SW480 (cell line): ENCODE results near the gene TIMM44.
A peak's percentile ranks its signal among the peaks of the same experiment; 100 is the strongest.
"Not testable (repeated sequence)": the region's sequence is repeated elsewhere in the genome, so short reads cannot be mapped to it uniquely, and the experiment has no call there.

Source experiments
- DNase-seq: peaks from one replicate; pipeline ENCODE4 v3.0.0-alpha.2; 2016; ENCODE audit warnings: low spot score

Gene TIMM44

DNA sequence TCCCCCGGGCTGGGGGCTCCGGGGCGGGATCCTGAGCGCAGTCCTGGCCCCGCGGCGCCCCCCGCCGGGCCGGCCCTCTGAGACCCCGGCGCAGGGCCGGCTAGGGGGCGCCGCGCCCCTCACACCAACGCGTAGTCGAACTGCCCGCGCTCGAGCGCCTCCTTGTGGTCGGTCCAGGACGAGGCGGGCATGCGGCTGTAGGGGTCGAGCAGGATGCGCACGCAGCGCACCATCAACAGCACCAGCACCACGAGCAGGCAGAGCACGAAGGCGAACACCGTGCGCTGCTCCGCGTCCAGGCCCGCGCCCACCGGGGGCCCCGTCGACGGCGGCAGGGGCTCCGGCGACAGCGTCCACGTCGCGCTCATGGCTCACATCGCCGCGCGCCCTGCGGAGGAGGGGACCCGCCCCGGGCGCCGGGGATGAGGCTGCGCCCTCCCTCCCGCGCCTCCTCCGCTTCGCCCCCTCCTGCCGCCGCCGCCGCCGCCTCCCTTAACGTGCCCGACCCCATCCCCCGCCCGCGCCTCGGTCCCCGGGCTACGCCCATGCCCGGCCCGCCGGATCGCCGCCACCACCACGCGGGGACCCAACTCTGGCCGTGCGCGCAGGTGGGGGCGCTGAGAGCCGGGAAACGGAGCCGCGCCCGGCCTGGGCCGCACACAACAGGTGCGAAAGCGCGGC lies 18.2 kb downstream of the TIMM44 start:
- peak; percentile 70 for DNase-seq

DNA sequence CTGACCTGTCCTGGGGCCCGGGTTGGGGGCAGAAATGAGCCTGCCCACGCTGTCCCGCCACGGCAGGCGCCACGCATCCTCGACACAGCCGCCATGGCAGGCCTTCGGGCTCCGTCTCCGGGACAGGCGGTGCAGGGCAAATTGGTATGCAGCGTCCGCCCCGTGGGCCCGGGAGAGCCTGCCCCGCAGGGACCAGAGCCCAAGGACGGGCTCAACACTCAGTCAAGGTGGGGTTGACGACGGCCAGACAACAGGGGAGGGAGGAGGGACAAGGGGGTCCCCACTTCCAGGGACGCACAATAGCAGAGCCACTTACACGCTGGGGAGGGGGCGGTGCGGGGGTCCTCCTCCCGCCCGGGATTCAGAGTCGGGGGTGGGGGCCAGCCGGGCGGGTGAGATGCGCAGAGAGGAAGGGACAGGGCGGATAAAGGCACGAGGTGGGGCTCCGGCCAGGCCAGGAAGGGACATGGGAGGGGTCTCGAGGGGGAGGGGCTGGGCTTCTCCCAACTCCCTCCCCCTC lies 18.8 kb downstream of the TIMM44 start:
- DNase-seq: no peak

DNA sequence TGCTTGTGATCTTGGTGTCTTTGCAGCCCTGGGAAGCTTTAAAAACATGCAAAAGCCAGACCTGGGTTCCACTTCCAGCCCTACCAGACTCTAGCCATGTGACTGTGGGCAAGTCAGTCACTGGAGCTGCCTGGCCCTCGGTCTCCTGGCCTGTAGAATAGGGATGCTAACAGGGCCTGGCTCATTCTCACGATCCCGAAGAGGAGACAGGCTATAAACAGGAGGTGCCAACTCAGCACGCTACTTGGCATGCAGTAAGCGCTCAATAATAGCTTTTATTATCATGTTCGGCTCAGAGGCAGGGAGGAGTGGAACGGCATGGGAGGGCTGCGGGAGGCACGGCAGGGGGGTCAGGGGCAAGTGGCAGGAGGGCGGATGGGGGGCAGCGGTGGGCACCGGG lies 19.2 kb downstream of the TIMM44 start:
- DNase-seq: no peak

DNA sequence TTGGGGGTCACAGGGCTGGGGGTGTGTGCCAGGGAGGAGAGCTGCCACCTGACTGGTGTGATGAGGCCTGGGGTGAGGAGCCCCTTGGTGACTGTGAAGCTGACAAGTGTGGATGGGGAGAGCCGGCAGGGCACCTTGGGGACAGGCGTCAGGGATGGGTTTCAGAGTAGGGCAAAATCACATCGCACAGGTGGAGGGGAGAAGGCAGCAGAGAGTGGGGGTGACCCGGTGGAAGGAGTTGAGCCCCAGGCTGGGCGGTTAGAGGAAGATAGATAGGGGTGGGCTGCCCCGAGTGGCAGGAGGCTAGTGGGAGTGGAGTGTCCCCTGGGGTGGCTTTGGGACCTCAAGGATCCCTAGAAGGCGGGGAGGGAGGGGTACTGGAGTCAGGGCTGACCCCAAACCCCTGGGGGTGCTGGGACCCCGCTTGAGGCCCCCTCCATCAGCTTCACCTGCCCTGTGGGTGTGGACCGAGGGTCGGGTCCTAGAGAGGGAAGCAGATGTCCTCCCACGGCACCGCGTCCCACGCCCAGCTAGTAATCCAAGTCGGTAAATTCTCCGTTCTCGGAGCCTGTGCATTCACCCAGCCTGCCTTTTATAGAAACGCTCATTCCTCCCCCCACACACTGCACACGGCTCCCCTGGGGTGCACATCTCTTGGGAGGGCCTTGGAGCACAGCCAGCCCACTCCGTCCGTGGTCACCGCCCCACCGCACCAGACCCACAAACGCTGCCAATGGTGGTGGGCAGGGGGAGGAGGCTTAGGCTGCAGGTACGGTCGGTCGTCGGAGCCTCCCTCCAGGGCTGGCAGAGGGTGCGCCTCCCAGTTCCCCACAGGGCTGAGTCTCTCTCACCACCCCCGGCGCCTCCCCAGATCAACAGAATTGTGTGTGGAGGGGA lies 19.9 kb downstream of the TIMM44 start:
- no peak for DNase-seq

- DNase-seq: no peak
Measured at GRCh38 chr19:7922836-7923195, 20.6 kb downstream of the TIMM44 start.

DNA sequence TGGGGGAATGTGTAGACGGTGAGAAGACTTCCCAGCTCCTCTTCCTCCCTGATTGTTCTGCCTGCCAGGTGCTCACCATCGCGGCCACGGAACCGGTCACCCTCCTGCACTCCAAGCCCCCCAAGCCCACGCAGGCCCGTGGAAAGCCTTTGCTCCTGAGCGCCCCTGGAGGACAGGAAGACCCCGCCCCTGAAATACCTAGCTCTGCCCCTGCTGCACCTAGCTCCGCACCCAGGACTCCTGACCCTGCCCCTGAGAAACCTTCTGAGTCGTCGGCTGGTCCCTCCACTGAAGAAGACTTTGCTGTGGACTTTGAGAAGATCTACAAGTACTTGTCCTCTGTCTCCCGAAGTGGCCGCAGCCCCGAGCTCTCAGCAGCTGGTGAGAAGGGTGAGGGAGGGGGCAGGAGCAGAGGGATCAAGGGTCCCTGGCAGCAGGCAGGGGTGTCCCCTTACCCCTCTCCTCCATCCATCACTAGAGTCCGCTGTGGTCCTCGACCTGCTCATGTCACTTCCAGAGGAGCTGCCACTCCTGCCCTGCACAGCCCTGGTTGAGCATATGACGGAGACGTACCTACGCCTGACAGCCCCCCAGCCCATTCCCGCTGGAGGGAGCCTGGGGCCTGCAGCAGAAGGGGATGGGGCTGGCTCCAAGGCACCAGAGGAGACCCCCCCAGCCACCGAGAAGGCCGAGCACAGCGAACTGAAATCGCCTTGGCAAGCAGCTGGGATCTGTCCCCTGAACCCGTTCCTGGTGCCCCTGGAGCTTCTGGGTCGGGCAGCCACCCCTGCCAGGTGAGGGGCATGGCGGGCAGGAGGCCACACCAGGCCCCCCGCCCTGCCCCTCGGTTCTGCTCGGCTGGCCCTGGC lies 21.3 kb downstream of the TIMM44 start:
- no peak for DNase-seq

DNA sequence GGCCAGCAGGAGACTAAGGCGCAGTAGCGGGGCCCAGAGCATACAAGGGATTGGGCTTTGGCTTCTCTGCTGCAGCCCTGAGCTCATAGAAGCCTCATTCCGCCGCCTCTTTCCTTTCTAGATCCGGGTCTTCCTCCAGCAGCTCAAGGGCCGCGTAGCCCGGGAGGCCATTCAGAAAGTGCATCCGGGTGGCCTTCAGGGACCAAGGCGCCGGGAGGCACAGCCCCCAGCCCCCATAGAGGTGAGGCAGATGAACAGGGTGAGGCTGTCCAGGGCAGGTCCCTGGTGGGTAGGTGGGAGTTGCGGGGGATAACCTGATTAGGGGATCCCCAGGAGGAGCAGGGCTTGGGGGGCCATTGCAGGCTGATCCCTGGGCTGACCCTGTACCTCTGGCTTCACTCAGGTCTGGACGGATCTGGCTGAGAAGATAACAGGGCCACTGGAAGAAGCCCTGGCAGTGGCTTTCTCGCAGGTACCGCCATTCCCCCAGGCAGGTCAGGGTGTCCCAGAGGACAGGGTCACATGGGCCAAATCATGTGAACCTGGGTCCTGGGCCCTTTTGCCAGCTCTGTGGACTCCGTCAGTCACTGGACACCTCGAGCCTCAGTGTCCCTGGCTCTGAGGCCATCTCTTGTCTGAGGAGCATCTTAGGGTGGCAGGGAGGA lies 22.0 kb downstream of the TIMM44 start:
- DNase-seq: no peak

- DNase-seq: peak; percentile 95
Measured at GRCh38 chr19:7920519-7921301, 22.8 kb downstream of the TIMM44 start.

- peak; percentile 93 for DNase-seq
Measured at GRCh38 chr19:7919610-7920518, 23.6 kb downstream of the TIMM44 start, which contains the start of gene SNAPC2. TSS of gene SNAPC2 (plus strand) at chr19:7920338. CDS start at chr19:7920367, 29 bp downstream.

GRCh38 chr19:7918615-7919421 lies 24.6 kb downstream of the TIMM44 start:
- no peak for DNase-seq

DNA sequence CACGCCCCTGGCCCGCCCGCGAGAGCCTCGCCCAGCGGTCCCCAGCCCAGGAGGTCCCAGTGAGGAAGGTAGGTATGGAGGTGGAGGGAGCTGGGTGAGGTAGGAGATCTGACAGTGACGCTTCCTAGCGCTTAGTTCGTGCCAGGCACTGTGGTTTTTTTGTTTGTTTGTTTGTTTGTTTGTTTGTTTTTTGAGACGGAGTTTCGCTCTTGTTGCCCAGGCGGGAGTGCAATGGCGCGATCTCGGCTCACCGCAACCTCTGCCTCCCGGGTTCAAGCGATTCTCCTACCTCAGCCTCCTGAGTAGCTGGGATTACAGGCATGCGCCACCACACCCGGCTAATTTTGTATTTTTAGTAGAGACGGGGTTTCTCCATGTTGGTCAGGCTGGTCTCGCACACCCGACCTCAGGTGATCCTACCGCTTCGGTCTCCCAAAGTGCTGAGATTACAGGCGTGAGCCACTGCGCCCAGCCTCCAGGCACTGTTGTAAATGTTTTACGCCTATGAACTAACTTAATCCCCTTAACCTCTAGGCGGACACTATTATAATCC lies 25.3 kb downstream of the TIMM44 start:
- not testable (repeated sequence) for DNase-seq

- DNase-seq: peak; percentile 68
Measured at GRCh38 chr19:7917267-7918061, 26.0 kb downstream of the TIMM44 start.

DNA sequence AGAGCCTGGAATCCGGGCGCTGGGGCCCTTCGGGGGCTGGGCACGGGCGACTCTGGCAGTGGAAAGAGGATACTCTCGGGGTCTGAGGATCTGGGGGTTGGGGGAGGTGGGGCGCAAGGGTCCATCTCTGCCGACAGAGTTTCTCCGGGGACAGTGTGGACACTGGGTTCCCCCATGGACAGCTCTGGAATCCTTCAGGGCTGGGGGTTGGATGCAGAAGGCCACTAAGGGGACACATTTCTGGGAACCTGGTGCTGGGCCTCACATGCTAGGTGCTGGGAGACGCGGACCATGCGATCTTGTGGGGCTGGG lies 26.6 kb downstream of the TIMM44 start:
- DNase-seq: peak; percentile 34

DNA sequence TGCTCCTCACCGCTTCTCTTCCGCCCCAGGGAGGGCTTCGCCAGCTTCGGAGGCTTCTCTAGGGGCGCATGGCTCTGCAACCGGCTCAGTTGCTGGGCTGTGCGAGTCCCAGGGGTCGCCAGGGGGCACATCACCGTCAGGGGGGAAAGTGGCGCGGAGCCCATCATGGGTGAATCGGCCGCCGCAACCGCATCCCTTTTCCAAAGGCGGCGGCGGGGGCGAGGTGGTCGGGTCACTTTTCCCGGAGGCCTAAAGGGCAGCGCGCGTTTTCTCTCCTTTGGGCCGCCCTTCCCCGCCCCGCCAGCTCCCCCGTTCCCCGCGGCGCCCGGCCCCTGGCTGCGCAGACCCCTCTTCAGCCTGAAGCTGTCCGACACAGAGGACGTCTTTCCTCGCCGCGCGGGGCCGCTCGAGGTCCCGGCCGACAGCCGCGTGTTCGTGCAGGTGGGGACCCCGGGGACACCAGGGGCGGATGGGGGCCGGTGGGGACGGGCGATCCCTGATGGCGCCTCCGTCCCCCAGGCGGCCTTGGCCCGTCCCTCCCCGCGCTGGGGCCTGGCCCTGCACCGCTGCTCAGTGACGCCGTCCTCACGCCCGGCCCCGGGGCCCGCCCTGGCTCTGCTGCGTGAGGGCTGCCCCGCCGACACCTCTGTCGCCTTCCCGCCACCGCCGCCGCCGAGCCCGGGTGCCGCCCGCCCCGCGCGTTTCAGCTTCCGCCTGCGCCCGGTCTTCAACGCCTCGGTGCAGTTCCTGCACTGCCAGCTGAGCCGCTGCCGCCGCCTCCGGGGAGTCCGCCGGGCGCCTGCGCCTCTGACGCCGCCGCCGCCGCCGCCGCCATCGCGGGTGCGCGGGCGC lies 27.1 kb downstream of the TIMM44 start:
- DNase-seq: peak; percentile 46

DNA sequence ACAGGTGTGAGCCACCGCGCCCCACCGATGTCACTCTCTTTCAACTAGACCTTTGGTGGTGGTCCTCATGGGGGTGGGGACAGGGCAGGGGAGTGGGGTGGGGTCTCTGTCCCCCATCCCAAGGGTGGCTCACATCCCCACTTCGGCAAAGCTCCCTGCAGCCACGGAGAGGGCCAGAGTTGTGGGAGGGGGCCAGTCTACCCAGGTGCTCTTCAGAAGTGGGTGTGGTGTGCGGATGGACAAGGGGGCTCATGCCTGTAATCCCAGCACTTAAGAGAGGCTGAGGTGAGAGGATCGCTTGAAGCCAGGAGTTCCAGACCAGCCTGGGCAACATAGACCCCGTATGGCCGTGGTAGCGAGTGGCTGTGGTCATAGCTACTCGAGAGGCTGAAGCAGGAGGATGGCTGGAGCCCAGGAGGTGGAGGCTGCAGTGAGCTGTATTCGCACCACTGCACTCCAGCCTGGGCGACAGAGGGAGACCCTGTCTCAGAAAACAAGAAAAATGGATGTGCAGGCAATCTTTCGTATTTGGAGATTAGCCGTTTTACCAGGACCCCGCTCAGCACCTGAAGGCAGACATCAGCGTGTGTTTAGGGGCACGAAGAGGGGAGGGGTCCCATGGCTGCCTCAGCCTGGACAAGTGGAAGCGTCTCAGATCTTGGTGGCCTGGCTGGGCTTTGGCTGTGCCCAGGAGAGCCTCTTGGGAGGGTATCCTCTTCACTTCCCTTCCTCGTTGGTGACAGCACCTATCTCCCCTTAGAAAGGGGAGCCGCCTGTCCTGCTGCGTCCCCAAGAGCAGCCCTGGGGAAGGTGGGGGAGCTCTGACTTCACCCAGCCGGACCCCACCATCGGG lies 28.0 kb downstream of the TIMM44 start:
- DNase-seq: no peak

DNA sequence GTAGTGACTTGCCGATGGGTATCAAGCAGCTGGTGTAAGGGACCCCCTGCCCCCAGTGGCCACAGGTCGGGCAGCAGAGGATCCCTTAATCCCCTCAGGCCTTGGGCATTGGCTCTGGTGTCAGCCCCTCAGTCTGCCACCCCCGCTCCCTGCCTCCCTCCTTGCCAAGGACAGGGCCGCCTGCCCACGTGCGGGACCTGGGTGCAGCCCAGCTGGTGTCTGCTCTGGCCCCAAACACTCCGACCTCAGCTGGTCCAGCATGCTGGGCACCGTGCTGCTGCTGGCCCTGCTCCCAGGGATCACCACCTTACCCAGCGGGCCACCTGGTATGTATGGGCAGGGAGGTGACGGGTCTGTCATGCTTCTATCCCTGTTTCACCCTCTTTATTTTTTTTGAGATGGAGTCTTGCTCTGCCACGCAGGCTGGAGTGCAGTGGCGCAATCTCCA lies 28.8 kb downstream of the TIMM44 start, which contains the start of gene TGFBR3L:
Gene TGFBR3L (plus strand): TSS at position 233 of the 448 bp plus-strand sequence.
- DNase-seq: no peak
